NCI-H524 (cell line): ENCODE data around the gene HOXA9.
A peak's percentile ranks its signal among the peaks of the same experiment; 100 is the strongest.

Experiments
- DNase-seq, 2 experiments: peaks; one replicate each; lab custom pipeline; 2025; lab: John Stamatoyannopoulos, UW

Gene HOXA9

GRCh38 chr7:27112955-27113949, 52.1 kb downstream of the HOXA9 start:
- DNase-seq, result peak; percentile 29 to 55
